Stimulated activated CD4-positive, alpha-beta T cell treated with anti-CD3 and anti-CD28 coated beads, Interleukin-1b, Interleukin-23, amount 100 ng/mL, for 4 hours (primary cell): ENCODE results near the gene MSH2.
"Not testable (repeated sequence)": the region's sequence is repeated elsewhere in the genome, so short reads cannot be mapped to it uniquely, and the experiment has no call there.

Experiments used
- DNase-seq, 2 donors: peaks; one replicate each; pipeline ENCODE4 v3.0.0-alpha.2; 2020; ENCODE audit warnings: low read depth in 2 of 2

The MSH2 gene

GRCh38 chr2:47402805-47403608 lies at the start of gene MSH2:
MSH2 (plus strand) TSS chr2:47403156; CDS start chr2:47403192, 36 bp downstream.
- peak; percentile 81 to 86 for DNase-seq

GRCh38 chr2:47354013-47354847 lies 48.7 kb upstream of the MSH2 start:
- no peak for DNase-seq

DNA sequence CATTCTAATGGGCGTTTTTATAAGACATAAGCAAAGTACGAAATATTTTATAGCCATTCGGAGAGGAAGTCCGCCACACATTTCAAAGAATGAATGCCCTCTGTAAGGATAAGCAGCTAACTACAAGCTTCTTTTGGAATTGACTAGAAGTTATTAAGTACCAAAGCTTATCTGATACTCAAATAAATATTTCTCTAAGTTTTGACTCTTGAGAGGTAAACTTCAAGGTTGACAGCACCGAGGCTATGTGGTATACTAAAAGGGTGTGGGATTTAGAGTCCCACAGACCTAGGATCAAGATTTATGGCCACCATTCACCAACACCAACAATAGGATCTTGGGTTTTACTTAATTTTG lies 48.1 kb upstream of the MSH2 start:
- DNase-seq: no peak

GRCh38 chr2:47357483-47357882 lies 45.5 kb upstream of the MSH2 start:
- no peak for DNase-seq

DNA sequence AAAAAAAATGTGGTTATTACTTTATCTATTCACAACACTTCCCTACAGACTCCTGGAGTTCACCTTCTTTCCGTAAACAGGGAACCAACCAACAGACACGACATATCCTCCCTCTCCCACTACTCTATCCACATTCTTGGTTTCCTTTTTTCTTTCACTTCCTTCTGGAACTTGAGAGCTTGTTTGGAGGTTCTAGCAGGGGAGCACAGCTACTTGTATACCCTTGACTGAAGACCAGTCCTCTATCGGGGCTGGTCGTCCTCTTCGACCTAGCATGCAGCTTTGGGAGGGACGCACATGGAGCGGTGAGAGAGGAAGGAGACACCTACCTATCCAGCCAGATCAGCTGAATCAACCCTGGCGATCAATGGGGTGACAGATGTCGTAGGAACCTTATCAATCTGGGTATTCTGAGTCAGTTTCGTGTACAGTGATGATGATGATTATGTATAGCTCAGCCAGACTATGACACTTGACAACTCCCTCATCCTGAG lies 43.5 kb upstream of the MSH2 start:
- DNase-seq: no peak

- DNase-seq: no peak
Measured at GRCh38 chr2:47360283-47360682, 42.7 kb upstream of the MSH2 start.

GRCh38 chr2:47360927-47361326 lies 42.0 kb upstream of the MSH2 start:
- DNase-seq: no peak

- DNase-seq: not testable (repeated sequence)
Measured at GRCh38 chr2:47361505-47362229, 41.3 kb upstream of the MSH2 start.

GRCh38 chr2:47373747-47374146 lies 29.2 kb upstream of the MSH2 start:
- DNase-seq: no peak

GRCh38 chr2:47375307-47375706 lies 27.6 kb upstream of the MSH2 start:
- DNase-seq: no peak

DNA sequence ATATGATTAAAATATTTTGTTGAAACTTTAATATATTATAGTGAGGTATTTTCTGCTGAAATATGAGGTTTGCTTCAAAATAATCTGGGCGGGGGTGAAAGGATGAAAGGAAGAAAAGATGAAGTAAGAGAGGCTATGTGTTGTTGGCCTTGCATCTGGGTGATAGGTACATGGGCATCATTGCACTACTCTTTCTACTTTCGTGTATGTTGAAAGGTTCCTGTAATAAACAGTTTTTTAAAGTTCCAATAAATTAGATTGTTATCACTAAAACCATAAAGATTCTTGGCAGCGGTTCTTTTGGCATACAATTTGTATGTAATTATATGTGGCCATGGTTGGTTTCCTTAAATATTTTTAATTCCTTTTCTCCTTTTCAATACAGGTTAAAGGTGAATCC lies 23.6 kb upstream of the MSH2 start:
- no peak for DNase-seq

DNA sequence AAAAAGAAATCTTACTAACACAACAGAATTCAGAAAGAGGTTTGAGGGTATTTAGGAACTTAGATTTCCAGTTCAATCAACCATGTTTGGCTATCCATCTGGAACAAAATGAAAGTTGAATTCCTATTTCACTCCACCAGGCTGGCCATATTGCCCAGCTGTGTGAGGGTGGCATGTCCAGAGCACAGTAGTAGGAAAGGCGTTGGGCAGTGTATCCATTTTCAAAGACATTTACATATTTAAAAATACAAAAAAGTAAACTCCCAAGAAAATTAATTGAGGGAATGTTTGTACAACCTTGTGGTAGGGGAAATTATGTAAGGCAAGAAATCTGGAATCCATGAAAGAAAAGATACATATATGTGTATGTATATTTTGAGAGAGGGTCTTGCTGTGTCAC lies 21.5 kb upstream of the MSH2 start:
- no peak for DNase-seq

DNA sequence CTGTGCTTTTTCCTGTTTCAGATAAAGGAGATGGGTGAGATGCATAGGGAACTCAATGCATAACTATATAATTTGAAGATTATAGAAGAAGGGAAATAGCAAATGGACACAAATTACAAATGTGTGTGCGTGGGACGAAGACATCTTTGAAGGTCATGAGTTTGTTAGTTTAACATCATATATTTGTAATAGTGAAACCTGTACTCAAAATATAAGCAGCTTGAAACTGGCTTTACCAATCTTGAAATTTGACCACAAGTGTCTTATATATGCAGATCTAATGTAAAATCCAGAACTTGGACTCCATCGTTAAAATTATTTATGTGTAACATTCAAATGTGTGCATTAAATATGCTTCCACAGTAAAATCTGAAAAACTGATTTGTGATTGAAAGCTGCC lies 16.4 kb upstream of the MSH2 start:
- DNase-seq: no peak

DNA sequence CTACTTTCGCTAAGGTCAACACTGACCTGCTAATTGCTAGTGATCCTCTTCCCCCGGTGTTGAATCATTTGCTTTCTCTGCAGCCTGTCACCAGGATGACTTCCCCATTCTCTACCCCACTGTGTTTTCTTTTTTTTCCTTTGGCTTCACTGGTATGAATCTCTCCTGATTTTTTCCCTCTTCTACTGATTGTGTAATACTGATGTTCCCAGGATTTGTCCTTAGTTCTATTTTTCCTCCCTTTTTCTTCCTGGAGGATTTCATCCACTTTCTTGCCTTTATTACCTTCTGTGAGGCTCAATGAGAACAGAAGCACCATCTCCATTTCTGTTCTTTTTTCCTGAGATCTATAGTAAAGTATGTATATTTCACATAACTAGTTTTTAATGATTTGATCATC lies 14.1 kb upstream of the MSH2 start:
- DNase-seq: no peak

DNA sequence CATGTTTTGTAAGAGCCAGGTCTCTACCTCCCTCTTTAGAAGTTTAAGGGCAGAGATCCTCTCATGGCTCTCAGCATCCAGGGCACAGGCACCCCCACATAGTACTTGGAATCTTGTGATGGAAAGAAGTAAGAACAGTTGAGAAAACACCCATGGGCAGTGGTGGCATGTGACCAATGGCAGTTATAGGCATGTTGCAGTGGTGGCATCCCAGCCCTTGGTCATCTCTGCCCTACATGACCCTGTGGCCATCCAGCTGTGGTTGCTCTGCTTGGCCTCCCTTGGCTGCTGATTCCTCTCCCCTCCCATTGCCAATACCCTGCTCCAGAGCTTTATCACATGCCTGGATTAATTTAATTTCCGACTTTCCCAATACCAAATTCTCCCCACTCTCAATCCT lies 13.3 kb upstream of the MSH2 start:
- DNase-seq: no peak

- DNase-seq: no peak
Measured at GRCh38 chr2:47401789-47402554, 984 bp upstream of the MSH2 start.

- no peak for DNase-seq
Measured at GRCh38 chr2:47402555-47402804, 476 bp upstream of the MSH2 start.

DNA sequence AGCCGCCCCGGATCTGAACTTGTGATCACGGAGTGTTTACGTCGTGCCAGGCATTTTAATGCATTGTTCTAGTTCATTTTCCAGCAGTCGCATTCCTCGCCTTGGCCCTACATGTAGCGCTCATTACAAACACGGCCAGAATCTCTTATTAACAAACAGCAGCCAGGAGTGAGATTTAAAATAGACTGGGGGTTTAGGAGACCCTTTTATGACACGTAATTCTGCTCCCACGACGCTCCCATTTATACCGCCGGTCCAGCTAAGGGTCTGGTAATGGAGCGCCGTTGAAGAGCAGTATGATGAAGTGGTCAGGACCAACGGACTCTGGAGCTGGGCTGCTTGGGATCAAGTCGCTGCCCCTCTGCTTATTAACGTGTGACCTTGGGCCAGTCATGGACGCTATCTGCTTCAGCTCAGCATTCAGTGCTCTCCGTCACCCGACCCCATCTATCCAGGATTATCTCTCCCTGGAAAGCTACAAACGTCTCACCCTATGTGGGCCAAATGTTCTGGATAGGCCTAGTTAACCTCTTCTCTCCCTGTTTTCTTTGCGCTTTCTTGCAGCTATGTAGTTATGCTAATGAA lies 745 bp downstream of the MSH2 start:
- no peak for DNase-seq

DNA sequence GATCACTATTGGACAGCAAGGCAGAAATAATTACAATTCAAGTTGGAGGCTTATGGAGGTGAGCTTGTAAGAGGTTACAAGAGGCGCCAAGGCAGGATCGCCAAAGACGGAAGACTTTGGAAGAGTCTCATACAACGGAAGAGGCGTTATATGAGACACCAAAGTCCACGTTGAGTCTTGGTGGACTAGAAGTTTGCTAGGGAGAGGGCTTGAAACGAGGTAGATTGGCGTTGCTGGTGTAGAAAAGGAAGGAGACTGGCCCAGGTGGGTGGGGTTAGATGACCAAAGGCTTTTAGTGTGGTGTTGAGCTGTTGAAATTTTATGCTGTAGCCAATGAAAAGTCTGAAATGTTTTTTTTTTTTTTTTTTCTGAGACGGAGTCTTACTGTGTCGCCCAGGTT lies 1.4 kb downstream of the MSH2 start:
- no peak for DNase-seq

- no peak for DNase-seq
Measured at GRCh38 chr2:47405757-47406156, 2.8 kb downstream of the MSH2 start.

- DNase-seq: not testable (repeated sequence)
Measured at GRCh38 chr2:47406649-47407330, 3.8 kb downstream of the MSH2 start.
